ENCODE data around the gene SF3B4. TPM values are rescaled to one million over a fixed set of nuclear protein-coding genes. Genes with fewer than 3 reads are reported as not detected.

SF3B4 gene
- total RNA-seq, 1 experiment from 2014 or later, result 23.5 TPM

- H3K27ac ChIP-seq (ENCODE audit: low read length), result no peak overlapping the region
- intact Hi-C loops (cut with micrococcal nuclease), result no loop called here
- H2AFZ ChIP-seq (ENCODE audit: low read length), result no peak overlapping the region
- H3F3A ChIP-seq (ENCODE audit: low read length, unreplicated experiment), result no peaks in the 10 kb centered on the region
- H3K9me3 ChIP-seq (ENCODE audit: low read length), result no peaks in the 10 kb centered on the region
- H3K79me2 ChIP-seq (ENCODE audit: low read length), result peaks cover 34% of the 10 kb centered on the region
- H3K9ac ChIP-seq (ENCODE audit: low read length), result peak overlapping the region; percentile 91; the same call in 1 of the 2 replicates
- H3K9me2 ChIP-seq (replicated peaks; ENCODE audit: low read length), result no peaks in the 10 kb centered on the region
- H3K4me2 ChIP-seq (ENCODE audit: low read length), result peak overlapping the region; percentile 86
- H3K36me3 ChIP-seq (ENCODE audit: low read depth, low read length), result peaks cover 53% of the 10 kb centered on the region
- peaks cover 34% of the 10 kb centered on the region for H3K4me1 ChIP-seq (ENCODE audit: insufficient read depth, low read length)
- no peak for DNase-seq
- TF ChIP-seq, protein P1, sequence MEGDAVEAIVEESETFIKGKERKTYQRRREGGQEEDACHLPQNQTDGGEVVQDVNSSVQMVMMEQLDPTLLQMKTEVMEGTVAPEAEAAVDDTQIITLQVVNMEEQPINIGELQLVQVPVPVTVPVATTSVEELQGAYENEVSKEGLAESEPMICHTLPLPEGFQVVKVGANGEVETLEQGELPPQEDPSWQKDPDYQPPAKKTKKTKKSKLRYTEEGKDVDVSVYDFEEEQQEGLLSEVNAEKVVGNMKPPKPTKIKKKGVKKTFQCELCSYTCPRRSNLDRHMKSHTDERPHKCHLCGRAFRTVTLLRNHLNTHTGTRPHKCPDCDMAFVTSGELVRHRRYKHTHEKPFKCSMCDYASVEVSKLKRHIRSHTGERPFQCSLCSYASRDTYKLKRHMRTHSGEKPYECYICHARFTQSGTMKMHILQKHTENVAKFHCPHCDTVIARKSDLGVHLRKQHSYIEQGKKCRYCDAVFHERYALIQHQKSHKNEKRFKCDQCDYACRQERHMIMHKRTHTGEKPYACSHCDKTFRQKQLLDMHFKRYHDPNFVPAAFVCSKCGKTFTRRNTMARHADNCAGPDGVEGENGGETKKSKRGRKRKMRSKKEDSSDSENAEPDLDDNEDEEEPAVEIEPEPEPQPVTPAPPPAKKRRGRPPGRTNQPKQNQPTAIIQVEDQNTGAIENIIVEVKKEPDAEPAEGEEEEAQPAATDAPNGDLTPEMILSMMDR (conservative IDR thresholded peaks at IDR 0.05; ENCODE audit: low read depth, low read length), result no peak
- TF ChIP-seq EZH2phosphoT487 (IDR thresholded peaks at IDR 0.05; ENCODE audit: borderline replicate concordance, low read length) (no peak), EZH2 (IDR thresholded peaks at IDR 0.05; ENCODE audit: low read length, unreplicated experiment) (no peak)
- ChIA-PET POLR2A (ENCODE audit: unreplicated experiment) (no interaction called here), CTCF (no interaction called here)
- peaks cover 27% of the 10 kb centered on the region; the same call in 1 of the 2 replicates for H4K20me1 ChIP-seq (ENCODE audit: low read length)
- no peak for ATAC-seq
- TSS peak; percentile 51 for BruUV-seq (replicated peaks)
- no peaks in the 10 kb centered on the region for H3K27me3 ChIP-seq (ENCODE audit: low read length)
- peak overlapping the region; percentile 93 for H3K4me3 ChIP-seq (ENCODE audit: low read length)
Observed at GRCh38 chr1:149926296-149926695, 1.3 kb downstream of the SF3B4 start.

- no peaks in the 10 kb centered on the region for H3K9me2 ChIP-seq (replicated peaks; ENCODE audit: low read length)
- ATAC-seq, result no peak
- peaks cover 34% of the 10 kb centered on the region for H3K79me2 ChIP-seq (ENCODE audit: low read length)
- H3K27me3 ChIP-seq (ENCODE audit: low read length), result no peaks in the 10 kb centered on the region
- peaks cover 28% of the 10 kb centered on the region for H3K4me1 ChIP-seq (ENCODE audit: insufficient read depth, low read length)
- H3K9ac ChIP-seq (ENCODE audit: low read length), result no peak overlapping the region
- no peak overlapping the region for H2AFZ ChIP-seq (ENCODE audit: low read length)
- H3K4me3 ChIP-seq (ENCODE audit: low read length), result peak overlapping the region; percentile 93
- DNase-seq, result no peak
- TF ChIP-seq EZH2 (IDR thresholded peaks at IDR 0.05; ENCODE audit: low read length, unreplicated experiment) (no peak), EZH2phosphoT487 (IDR thresholded peaks at IDR 0.05; ENCODE audit: borderline replicate concordance, low read length) (no peak)
- TF ChIP-seq, protein P1 (conservative IDR thresholded peaks at IDR 0.05; ENCODE audit: low read depth, low read length), result no peak
- ChIA-PET POLR2A (ENCODE audit: unreplicated experiment) (no interaction called here), CTCF (no interaction called here)
- H3F3A ChIP-seq (ENCODE audit: low read length, unreplicated experiment), result no peaks in the 10 kb centered on the region
- no peaks in the 10 kb centered on the region for H3K9me3 ChIP-seq (ENCODE audit: low read length)
- H3K27ac ChIP-seq (ENCODE audit: low read length), result no peak overlapping the region
- H3K4me2 ChIP-seq (ENCODE audit: low read length), result peak overlapping the region; percentile 86
- intact Hi-C loops (cut with micrococcal nuclease), result no loop called here
- peaks cover 27% of the 10 kb centered on the region; the same call in 1 of the 2 replicates for H4K20me1 ChIP-seq (ENCODE audit: low read length)
- no TSS peak for BruUV-seq (replicated peaks)
- H3K36me3 ChIP-seq (ENCODE audit: low read depth, low read length), result peaks cover 53% of the 10 kb centered on the region
Observed at GRCh38 chr1:149925751-149926150, 1.9 kb downstream of the SF3B4 start.

DNA sequence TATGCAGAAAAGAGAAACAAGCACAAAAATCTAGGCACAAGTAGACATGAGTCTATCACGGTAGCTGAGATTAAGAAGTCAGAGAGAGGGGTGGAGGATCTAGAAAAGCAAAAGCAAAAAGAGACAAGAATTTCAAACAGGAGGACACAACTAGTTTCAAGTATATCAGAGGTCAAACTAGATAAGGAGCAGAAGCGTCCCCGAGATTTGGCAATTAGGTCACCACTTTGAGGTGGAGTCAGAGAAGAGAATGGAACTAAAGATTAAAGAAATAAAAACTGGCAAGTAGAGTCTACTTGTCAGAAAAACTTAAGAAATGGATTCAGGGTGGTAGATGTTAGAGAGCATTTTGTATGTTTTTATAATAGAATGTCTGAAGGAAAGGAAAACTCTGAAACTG, 2.3 kb downstream of the SF3B4 start:
- Histone ChIP-seq H3K27me3 (ENCODE audit: low read length) (no peaks in the 10 kb centered on the region), H3K9me2 (replicated peaks; ENCODE audit: low read length) (no peaks in the 10 kb centered on the region), H3K4me3 (ENCODE audit: low read length) (peak overlapping the region; percentile 93), H3F3A (ENCODE audit: low read length, unreplicated experiment) (no peaks in the 10 kb centered on the region), H3K4me2 (ENCODE audit: low read length) (peak overlapping the region; percentile 86), H3K9me3 (ENCODE audit: low read length) (no peaks in the 10 kb centered on the region), H4K20me1 (ENCODE audit: low read length) (peaks cover 27% of the 10 kb centered on the region; the same call in 1 of the 2 replicates), H3K4me1 (ENCODE audit: insufficient read depth, low read length) (peaks cover 28% of the 10 kb centered on the region), H3K79me2 (ENCODE audit: low read length) (peaks cover 34% of the 10 kb centered on the region), H3K36me3 (ENCODE audit: low read depth, low read length) (peaks cover 53% of the 10 kb centered on the region), H2AFZ (ENCODE audit: low read length) (no peak overlapping the region), H3K27ac (ENCODE audit: low read length) (no peak overlapping the region), H3K9ac (ENCODE audit: low read length) (no peak overlapping the region)
- no peak for TF ChIP-seq EZH2phosphoT487 (IDR thresholded peaks at IDR 0.05; ENCODE audit: borderline replicate concordance, low read length)
- TF ChIP-seq, protein P1 (conservative IDR thresholded peaks at IDR 0.05; ENCODE audit: low read depth, low read length), result no peak
- TF ChIP-seq EZH2 (IDR thresholded peaks at IDR 0.05; ENCODE audit: low read length, unreplicated experiment), result no peak
- CTCF ChIA-PET, result interaction anchor here (0.6 kb wide), 1 partner anchor 38 kb away, joined by 3 read pairs; a partner anchor contains a TSS
- no TSS peak for BruUV-seq (replicated peaks)
- intact Hi-C loops (cut with micrococcal nuclease), result no loop called here
- DNase-seq (no peak), ATAC-seq (no peak)
- POLR2A ChIA-PET (ENCODE audit: unreplicated experiment), result no interaction called here
